IMR-90 (cell line): ENCODE results near the gene DEFB131B. TPM values are rescaled to one million over a fixed set of nuclear protein-coding genes. Genes with fewer than 3 reads are reported as not detected.

Experiments used
- ATAC-seq: fragments of 200-7000 bp; cut with Tn5 transposase; 2 replicates; pipeline ENCODE4 v1.9.1; 2020; ENCODE audit warnings: low read depth, mild to moderate bottlenecking, moderate library complexity
- BruUV-seq: library from RNA; stranded (reverse); fragments of 400-500 nt; replicated peaks from 2 replicates; lab custom pipeline; 2021; lab: Mats Ljungman, UMichigan
- CTCF ChIA-PET: fragments of 300-600 bp; formaldehyde crosslinking; extraction: SDS; loops from one replicate; lab custom pipeline; 2021; ENCODE audit warnings: antibody characterized with exemption; lab: Yijun Ruan, JAX
- POLR2A ChIA-PET: fragments of 300-600 bp; sonication (Branson Sonifier 250); formaldehyde crosslinking; loops from one replicate; lab custom pipeline; 2022; ENCODE audit warnings: antibody characterized with exemption; ENCODE audit not compliant: unreplicated experiment; lab: Charles Lee
- DNase-seq: peaks from one replicate; pipeline ENCODE4 v3.0.0; 2013
- H2AFZ ChIP-seq: replicated peaks from 2 replicates; pipeline ENCODE3; 2013; ENCODE audit warnings: low read length, mild to moderate bottlenecking; ENCODE audit not compliant: poor library complexity
- H2AK5ac ChIP-seq: 2 replicates; pipeline ENCODE4 v1.6.1; 2013; ENCODE audit warnings: low read depth, low read length, inconsistent platforms
- H2AK9ac ChIP-seq: replicated peaks from 2 replicates; pipeline ENCODE3; 2013; ENCODE audit warnings: mild to moderate bottlenecking, low read depth, low read length, moderate library complexity; ENCODE audit not compliant: poor library complexity
- H2BK120ac ChIP-seq: 2 replicates; pipeline ENCODE4 v1.6.1; 2013; ENCODE audit warnings: low read depth, low read length, inconsistent platforms
- H2BK15ac ChIP-seq: 3 replicates; pipeline ENCODE4 v1.6.1; 2013; ENCODE audit warnings: low read depth, low read length, inconsistent platforms
- H2BK20ac ChIP-seq: 2 replicates; pipeline ENCODE4 v1.6.1; 2013; ENCODE audit warnings: low read depth, mild to moderate bottlenecking, inconsistent platforms, low read length, moderate library complexity
- H2BK5ac ChIP-seq: 2 replicates; pipeline ENCODE4 v1.6.1; 2013; ENCODE audit warnings: mild to moderate bottlenecking, low read depth, low read length, inconsistent platforms; ENCODE audit not compliant: poor library complexity, severe bottlenecking
- H3K14ac ChIP-seq: replicated peaks from 2 replicates; pipeline ENCODE4 v1.6.1; 2013; ENCODE audit warnings: low read depth, low read length, inconsistent platforms
- H3K18ac ChIP-seq: 2 replicates; pipeline ENCODE4 v1.6.1; 2013; ENCODE audit warnings: low read depth, low read length, control low read depth
- H3K23ac ChIP-seq: 2 replicates; pipeline ENCODE4 v1.6.1; 2013; ENCODE audit warnings: low read depth, low read length, inconsistent platforms
- H3K27ac ChIP-seq: 2 replicates; pipeline ENCODE4 v1.5.1; 2013; ENCODE audit warnings: mild to moderate bottlenecking, control low read depth, low read length; ENCODE audit not compliant: insufficient read depth
- H3K27me3 ChIP-seq: 2 replicates; pipeline ENCODE4 v1.6.1; 2013; ENCODE audit warnings: low read length; ENCODE audit not compliant: control insufficient read depth, insufficient read depth
- H3K36me3 ChIP-seq: 2 replicates; pipeline ENCODE4 v1.6.1; 2013; ENCODE audit warnings: low read length, mixed read lengths; ENCODE audit not compliant: control insufficient read depth, insufficient read depth
- H3K4ac ChIP-seq: 2 replicates; pipeline ENCODE4 v1.6.1; 2013; ENCODE audit warnings: low read depth, low read length, inconsistent platforms
- H3K4me1 ChIP-seq: 2 replicates; pipeline ENCODE4 v1.6.1; 2013; ENCODE audit warnings: low read length, mixed read lengths; ENCODE audit not compliant: control insufficient read depth, insufficient read depth
- H3K4me2 ChIP-seq: 2 replicates; pipeline ENCODE4 v1.6.1; 2013; ENCODE audit warnings: low read depth, mild to moderate bottlenecking, control low read depth, low read length, moderate library complexity
- H3K4me3 ChIP-seq: 2 replicates; pipeline ENCODE4 v1.5.1; 2013; ENCODE audit warnings: low read depth, mild to moderate bottlenecking, control low read depth, low read length, moderate library complexity; ENCODE audit not compliant: insufficient read depth
- H3K56ac ChIP-seq: 2 replicates; pipeline ENCODE4 v1.6.1; 2013; ENCODE audit warnings: low read length, inconsistent platforms; ENCODE audit not compliant: insufficient read depth; ENCODE audit errors: extremely low read depth
- H3K79me1 ChIP-seq, 2 experiments: 2 replicates each; pipeline ENCODE4 v1.6.1; 2013; ENCODE audit warnings: low read length in 2 of 2, inconsistent platforms in 1 of 2, low read depth in 1 of 2
- H3K9ac ChIP-seq: 2 replicates; pipeline ENCODE4 v1.6.1; 2013; ENCODE audit warnings: low read depth, low read length, control low read depth
- H3K9me1 ChIP-seq: 2 replicates; pipeline ENCODE4 v1.6.1; 2013; ENCODE audit warnings: low read length, inconsistent platforms; ENCODE audit not compliant: insufficient read depth
- H3K9me3 ChIP-seq: 2 replicates; pipeline ENCODE4 v1.6.1; 2013; ENCODE audit warnings: low read length; ENCODE audit not compliant: control insufficient read depth, insufficient read depth
- H4K20me1 ChIP-seq: 2 replicates; pipeline ENCODE4 v1.6.1; 2013; ENCODE audit warnings: low read length, inconsistent platforms; ENCODE audit not compliant: insufficient read depth
- H4K5ac ChIP-seq: 2 replicates; pipeline ENCODE4 v1.6.1; 2013; ENCODE audit warnings: mild to moderate bottlenecking, low read depth, low read length, control low read depth
- H4K8ac ChIP-seq, 2 experiments: 2 replicates each; pipeline ENCODE4 v1.6.1; 2013; ENCODE audit warnings: low read depth in 2 of 2, low read length in 2 of 2, control low read depth in 1 of 2, inconsistent platforms in 1 of 2
- H4K91ac ChIP-seq: 2 replicates; pipeline ENCODE4 v1.6.1; 2013; ENCODE audit warnings: low read depth, low read length, inconsistent platforms; ENCODE audit not compliant: insufficient read depth
- BHLHE40 ChIP-seq: fragments of 150-350 bp; IDR thresholded peaks from 2 replicates; pipeline ENCODE4 v1.6.1; 2016; ENCODE audit warnings: mild to moderate bottlenecking, low read depth, low read length
- CHD1 ChIP-seq: IDR thresholded peaks from 2 replicates; pipeline ENCODE4 v1.6.1; 2012; ENCODE audit warnings: low read depth, low read length, improper control_type of control experiment
- MAFK ChIP-seq: IDR thresholded peaks from 2 replicates; pipeline ENCODE4 v1.6.1; 2012; ENCODE audit warnings: low read depth, low read length, improper control_type of control experiment
- MAZ ChIP-seq: IDR thresholded peaks from 2 replicates; pipeline ENCODE4 v1.6.1; 2012; ENCODE audit warnings: low read depth, mild to moderate bottlenecking, low read length, improper control_type of control experiment, moderate library complexity, borderline replicate concordance
- MXI1 ChIP-seq: IDR thresholded peaks from 2 replicates; pipeline ENCODE4 v1.6.1; 2012; ENCODE audit warnings: low read depth, mild to moderate bottlenecking, low read length, moderate library complexity, borderline replicate concordance
- NFE2L2 ChIP-seq: fragments of 150-350 bp; IDR thresholded peaks from 2 replicates; pipeline ENCODE4 v1.6.1; 2016; ENCODE audit warnings: low read depth, mild to moderate bottlenecking, low read length
- POLR2A ChIP-seq: IDR thresholded peaks from 2 replicates; pipeline ENCODE4 v1.6.1; 2012; ENCODE audit warnings: mild to moderate bottlenecking, low read depth, low read length
- RAD21 ChIP-seq: IDR thresholded peaks from 2 replicates; pipeline ENCODE4 v1.6.1; 2012; ENCODE audit warnings: low read length, improper control_type of control experiment
- RCOR1 ChIP-seq: IDR thresholded peaks from 2 replicates; pipeline ENCODE4 v1.6.1; 2012; ENCODE audit warnings: mild to moderate bottlenecking, low read length, improper control_type of control experiment; ENCODE audit not compliant: insufficient replicate concordance
- RFX5 ChIP-seq: IDR thresholded peaks from 2 replicates; pipeline ENCODE4 v1.8.0; 2012; ENCODE audit warnings: low read depth, mild to moderate bottlenecking, low read length, moderate library complexity
- SMC3 ChIP-seq: fragments of 150-350 bp; IDR thresholded peaks from 2 replicates; pipeline ENCODE4 v1.6.1; 2016; ENCODE audit warnings: low read depth, mild to moderate bottlenecking, antibody characterized with exemption, low read length, moderate library complexity
- WGBS, 2 experiments: methylation state at CpG; one replicate each; pipeline versions ENCODE4 v1.1.5 to v1.1.7; 2013; ENCODE audit warnings: missing lambda C conversion rate in 2 of 2; ENCODE audit not compliant: insufficient read length in 1 of 2; ENCODE audit errors: extremely low coverage in 2 of 2; 5-methylcytosine and 5-hydroxymethylcytosine counted together
- dilution Hi-C: fragments of 300-500 bp; cut with HindIII; formaldehyde crosslinking; loops from one replicate; pipeline ENCODE4 v1.14.3; 2018; ENCODE audit warnings: low sequenced_read_pairs; ENCODE audit not compliant: unreplicated experiment
- in situ Hi-C: fragments of 300-500 bp; cut with MboI; formaldehyde crosslinking; loops from 3 replicates; pipeline ENCODE4 v1.14.3; 2019; ENCODE audit warnings: low sequenced_read_pairs, inconsistent platforms, mixed read lengths
- intact Hi-C: fragments of 100-400 bp; cut with micrococcal nuclease; formaldehyde crosslinking; loops from 2 replicates; pipeline ENCODE4 v1.10.0; 2022
- polyA plus RNA-seq, 3 experiments: library from polyadenylated mRNA; depleted of rRNA; stranded (reverse); fragments of >200 nt; gene quantifications; 2 replicates each; pipeline ENCODE4 v1.2.3, GENCODE V29; 2012; ENCODE audit warnings: low replicate concordance in 1 of 3
- total RNA-seq: library from RNA; depleted of rRNA; stranded (reverse); fragments of >200 nt; gene quantifications from 2 replicates; pipeline ENCODE4 v1.2.3, GENCODE V29; 2012
- TF ChIP-seq, protein P1 (sequence below): fragments of 150-350 bp; IDR thresholded peaks from 2 replicates; pipeline ENCODE4 v1.6.1; 2016; ENCODE audit warnings: low read depth, mild to moderate bottlenecking, low read length, moderate library complexity, borderline replicate concordance
- TF ChIP-seq, protein P2 (sequence below): conservative IDR thresholded peaks from 2 replicates; pipeline ENCODE4 v1.5.1; 2012; ENCODE audit warnings: mild to moderate bottlenecking, low read depth, low read length, improper control_type of control experiment
- TF ChIP-seq, protein P3 (sequence below): fragments of 150-350 bp; IDR thresholded peaks from 2 replicates; pipeline ENCODE4 v1.6.1; 2017; ENCODE audit warnings: mild to moderate bottlenecking, antibody characterized with exemption, low read length, low read depth

DEFB131B gene
- total and polyA plus RNA-seq, 2 of the 4 experiments (the other 2 are of a cell fraction), result not detected

DNA sequence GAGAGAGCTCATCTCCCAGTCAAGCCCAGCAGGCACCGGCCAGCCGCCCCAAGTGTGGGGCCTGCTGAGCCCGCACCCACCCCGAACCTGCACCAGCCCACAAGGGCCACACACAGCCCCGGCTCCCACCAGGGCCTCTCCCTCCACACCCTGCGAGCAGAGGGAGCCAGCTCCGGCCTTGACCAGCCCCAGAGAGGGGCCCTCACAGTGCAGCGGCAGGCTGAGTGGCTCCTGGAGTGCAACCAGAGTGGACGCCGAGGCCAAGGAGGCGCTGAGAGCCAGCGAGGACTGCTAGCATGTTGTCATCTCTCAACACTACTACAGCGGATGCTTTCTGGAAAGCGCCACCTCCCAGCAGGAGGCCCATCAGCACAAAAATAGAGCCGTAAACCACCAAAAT is 34.4 kb upstream of the DEFB131B start:
- H2BK120ac ChIP-seq, result no peak overlapping the region
- no peaks in the 10 kb centered on the region for H3K36me3 ChIP-seq
- H3K4me2 ChIP-seq, result no peak overlapping the region
- no peak overlapping the region for H3K14ac ChIP-seq
- no peak overlapping the region for H2AK5ac ChIP-seq
- no CpG with 5 or more reads among the region's 15 CpGs for WGBS, 2 experiments
- no peak overlapping the region for H2BK20ac ChIP-seq
- POLR2A ChIA-PET, result interaction anchor here (0.6 kb wide), 1 partner anchor 10 kb away, joined by 3 read pairs; no protein-coding TSS in a partner anchor
- in situ Hi-C loops (no loop called here), intact Hi-C loops (no loop called here), dilution Hi-C loops (no loop called here)
- H3K9me1 ChIP-seq, result no peaks in the 10 kb centered on the region
- no peak overlapping the region for H3K56ac ChIP-seq
- no TSS peak for BruUV-seq
- TF ChIP-seq, protein P1, sequence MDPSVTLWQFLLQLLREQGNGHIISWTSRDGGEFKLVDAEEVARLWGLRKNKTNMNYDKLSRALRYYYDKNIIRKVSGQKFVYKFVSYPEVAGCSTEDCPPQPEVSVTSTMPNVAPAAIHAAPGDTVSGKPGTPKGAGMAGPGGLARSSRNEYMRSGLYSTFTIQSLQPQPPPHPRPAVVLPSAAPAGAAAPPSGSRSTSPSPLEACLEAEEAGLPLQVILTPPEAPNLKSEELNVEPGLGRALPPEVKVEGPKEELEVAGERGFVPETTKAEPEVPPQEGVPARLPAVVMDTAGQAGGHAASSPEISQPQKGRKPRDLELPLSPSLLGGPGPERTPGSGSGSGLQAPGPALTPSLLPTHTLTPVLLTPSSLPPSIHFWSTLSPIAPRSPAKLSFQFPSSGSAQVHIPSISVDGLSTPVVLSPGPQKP, result no peak
- TF ChIP-seq MAZ (no peak), MXI1 (no peak), CHD1 (no peak), SMC3 (no peak), RCOR1 (no peak), MAFK (no peak), RFX5 (no peak), POLR2A (no peak), NFE2L2 (no peak), RAD21 (no peak), BHLHE40 (no peak)
- TF ChIP-seq, protein P2, sequence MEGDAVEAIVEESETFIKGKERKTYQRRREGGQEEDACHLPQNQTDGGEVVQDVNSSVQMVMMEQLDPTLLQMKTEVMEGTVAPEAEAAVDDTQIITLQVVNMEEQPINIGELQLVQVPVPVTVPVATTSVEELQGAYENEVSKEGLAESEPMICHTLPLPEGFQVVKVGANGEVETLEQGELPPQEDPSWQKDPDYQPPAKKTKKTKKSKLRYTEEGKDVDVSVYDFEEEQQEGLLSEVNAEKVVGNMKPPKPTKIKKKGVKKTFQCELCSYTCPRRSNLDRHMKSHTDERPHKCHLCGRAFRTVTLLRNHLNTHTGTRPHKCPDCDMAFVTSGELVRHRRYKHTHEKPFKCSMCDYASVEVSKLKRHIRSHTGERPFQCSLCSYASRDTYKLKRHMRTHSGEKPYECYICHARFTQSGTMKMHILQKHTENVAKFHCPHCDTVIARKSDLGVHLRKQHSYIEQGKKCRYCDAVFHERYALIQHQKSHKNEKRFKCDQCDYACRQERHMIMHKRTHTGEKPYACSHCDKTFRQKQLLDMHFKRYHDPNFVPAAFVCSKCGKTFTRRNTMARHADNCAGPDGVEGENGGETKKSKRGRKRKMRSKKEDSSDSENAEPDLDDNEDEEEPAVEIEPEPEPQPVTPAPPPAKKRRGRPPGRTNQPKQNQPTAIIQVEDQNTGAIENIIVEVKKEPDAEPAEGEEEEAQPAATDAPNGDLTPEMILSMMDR, result no peak
- TF ChIP-seq, protein P3, sequence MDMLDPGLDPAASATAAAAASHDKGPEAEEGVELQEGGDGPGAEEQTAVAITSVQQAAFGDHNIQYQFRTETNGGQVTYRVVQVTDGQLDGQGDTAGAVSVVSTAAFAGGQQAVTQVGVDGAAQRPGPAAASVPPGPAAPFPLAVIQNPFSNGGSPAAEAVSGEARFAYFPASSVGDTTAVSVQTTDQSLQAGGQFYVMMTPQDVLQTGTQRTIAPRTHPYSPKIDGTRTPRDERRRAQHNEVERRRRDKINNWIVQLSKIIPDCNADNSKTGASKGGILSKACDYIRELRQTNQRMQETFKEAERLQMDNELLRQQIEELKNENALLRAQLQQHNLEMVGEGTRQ, result no peak
- no peak overlapping the region for H2BK5ac ChIP-seq
- CTCF ChIA-PET, result no interaction called here
- no peak overlapping the region for H2AK9ac ChIP-seq
- H4K20me1 ChIP-seq, result no peaks in the 10 kb centered on the region
- H3K9me3 ChIP-seq, result no peaks in the 10 kb centered on the region
- H2BK15ac ChIP-seq, result no peak overlapping the region
- no peak overlapping the region for H3K9ac ChIP-seq
- ATAC-seq (no peak), DNase-seq (no peak)
- no peak overlapping the region for H4K5ac ChIP-seq
- H3K27me3 ChIP-seq, result 0 out of 2 replicates have a peak, but pooled peaks cover 3% of the 10 kb centered on the region
- H2AFZ ChIP-seq, result no peak overlapping the region
- no peak overlapping the region for H4K8ac ChIP-seq
- no peak overlapping the region for H3K23ac ChIP-seq
- H4K91ac ChIP-seq, result no peak overlapping the region
- H3K4me3 ChIP-seq, result no peak overlapping the region
- H3K4ac ChIP-seq, result no peak overlapping the region
- no peaks in the 10 kb centered on the region for H3K79me1 ChIP-seq
- H3K27ac ChIP-seq, result no peak overlapping the region
- H3K18ac ChIP-seq, result no peak overlapping the region
- no peaks in the 10 kb centered on the region for H3K4me1 ChIP-seq
